A549 (cell line): Measurements from ENCODE around the gene ZNF844. TPM values are rescaled to one million over a fixed set of nuclear protein-coding genes. Genes with fewer than 3 reads are reported as not detected.

ENCODE experiments used
- ATAC-seq, 2 experiments: fragments of 200-7000 bp in 1 of 2; fragments of >200 bp in 1 of 2; cut with Nextera tagmentation in 1 of 2; cut with Tn5 transposase in 1 of 2; 3 replicates each; pipeline versions ENCODE4 v1.8.0 to v1.9.1; 2018 to 2020; ENCODE audit warnings: mild to moderate bottlenecking in 1 of 2, moderate library complexity in 1 of 2
- CTCF ChIA-PET: fragments of 300-600 bp; sonication (Branson Sonifier 250); formaldehyde crosslinking; extraction: SDS; loops from one replicate; lab custom pipeline; 2021; ENCODE audit warnings: antibody characterized with exemption, inconsistent platforms; lab: Yijun Ruan, JAX
- POLR2A ChIA-PET: fragments of 350-600 bp; formaldehyde crosslinking; extraction: SDS; loops from one replicate; lab custom pipeline; 2021; ENCODE audit warnings: antibody characterized with exemption, inconsistent platforms; lab: Yijun Ruan, JAX
- DNase-seq, 2 experiments: peaks; one replicate each; pipeline versions ENCODE4 v3.0.0 to v3.0.0-alpha.2; 2011 to 2016; ENCODE audit warnings: low read depth in 1 of 2, low spot score in 1 of 2
- FAIRE-seq: peaks from 2 replicates; lab custom pipeline; 2011; peaks lifted over from hg19 to GRCh38; lab: Jason Lieb, UNC
- H3K27ac ChIP-seq, 2 experiments: fragments of >200 bp; sonication (Bioruptor Twin); formaldehyde crosslinking; 3 replicates each; pipeline ENCODE4 v1.5.1; 2016 to 2017
- H3K4me1 ChIP-seq: fragments of >200 bp; sonication (Bioruptor Twin); formaldehyde crosslinking; 3 replicates; pipeline ENCODE4 v1.6.1; 2016
- H3K4me2 ChIP-seq: fragments of >200 bp; sonication (Bioruptor Twin); formaldehyde crosslinking; 3 replicates; pipeline ENCODE4 v1.6.1; 2016
- H3K4me3 ChIP-seq: fragments of >200 bp; sonication (Bioruptor Twin); formaldehyde crosslinking; 3 replicates; pipeline ENCODE4 v1.5.1; 2016
- H3K9me3 ChIP-seq: fragments of >200 bp; sonication (Bioruptor Twin); formaldehyde crosslinking; 3 replicates; pipeline ENCODE4 v1.6.1; 2016
- BCL3 ChIP-seq: fragments of >200 bp; sonication (Bioruptor Twin); formaldehyde crosslinking; IDR thresholded peaks from 3 replicates; pipeline ENCODE4 v1.6.1; 2016
- EHMT2 ChIP-seq: fragments of 200-600 bp; sonication (generic); IDR thresholded peaks from 2 replicates; pipeline ENCODE4 v1.6.1; 2016; ENCODE audit warnings: antibody characterized with exemption, low read depth, mild to moderate bottlenecking, moderate library complexity
- ELK1 ChIP-seq: fragments of 150-350 bp; IDR thresholded peaks from 2 replicates; pipeline ENCODE4 v1.6.1; 2014; ENCODE audit warnings: low read depth, mild to moderate bottlenecking, low read length
- EP300 ChIP-seq, 2 experiments: fragments of >200 bp; sonication (Bioruptor Twin); formaldehyde crosslinking; IDR thresholded peaks; 2 replicates in 1 of 2; 3 replicates in 1 of 2; pipeline ENCODE4 v1.6.1; 2016 to 2017
- FOSB ChIP-seq: fragments of 250-450 bp; sonication (Bioruptor Pico); IDR thresholded peaks from 2 replicates; pipeline ENCODE4 v1.5.0; 2020; ENCODE audit warnings: mild to moderate bottlenecking, moderate library complexity
- FOSL2 ChIP-seq, 2 experiments: fragments of 450-650 bp in 1 of 2; fragments of >200 bp in 1 of 2; sonication (Bioruptor Twin) in 1 of 2; formaldehyde crosslinking; IDR thresholded peaks; 2 replicates each; pipeline versions ENCODE4 v1.5.0 to v1.6.1; 2016 to 2020; ENCODE audit warnings: mild to moderate bottlenecking in 1 of 2, moderate library complexity in 1 of 2
- HDAC2 ChIP-seq: fragments of 200-600 bp; sonication (generic); IDR thresholded peaks from 2 replicates; pipeline ENCODE4 v1.6.1; 2016
- HES2 ChIP-seq: fragments of >200 bp; sonication (Bioruptor Twin); formaldehyde crosslinking; IDR thresholded peaks from 2 replicates; pipeline ENCODE4 v1.6.1; 2016
- HEYL ChIP-seq: fragments of 250-450 bp; sonication (Bioruptor Pico); IDR thresholded peaks from 2 replicates; pipeline ENCODE4 v1.8.0; 2021; ENCODE audit warnings: mild to moderate bottlenecking, moderate library complexity
- HMGXB4 ChIP-seq: fragments of 250-450 bp; sonication (Bioruptor Pico); IDR thresholded peaks from 2 replicates; pipeline ENCODE4 v1.5.0; 2021; ENCODE audit warnings: mild to moderate bottlenecking, moderate library complexity, borderline replicate concordance
- JUN ChIP-seq, 2 experiments: fragments of >200 bp; sonication (Bioruptor Twin); formaldehyde crosslinking; IDR thresholded peaks; 2 replicates in 1 of 2; 3 replicates in 1 of 2; pipeline ENCODE4 v1.6.1; 2016 to 2017
- MAZ ChIP-seq: fragments of 150-350 bp; IDR thresholded peaks from 2 replicates; pipeline ENCODE4 v1.6.1; 2014; ENCODE audit warnings: antibody characterized with exemption, low read depth, low read length, borderline replicate concordance
- NR3C1 ChIP-seq: fragments of >200 bp; sonication (Bioruptor Twin); formaldehyde crosslinking; IDR thresholded peaks from 3 replicates; pipeline ENCODE4 v1.6.1; 2017
- POLR2A ChIP-seq: IDR thresholded peaks from 2 replicates; pipeline ENCODE4 v1.6.1; 2012; ENCODE audit warnings: mild to moderate bottlenecking, low read length
- RAD21 ChIP-seq, 2 experiments: fragments of >200 bp in 1 of 2; sonication (Bioruptor Twin) in 1 of 2; formaldehyde crosslinking in 1 of 2; IDR thresholded peaks in 1 of 2; conservative IDR thresholded peaks in 1 of 2; 2 replicates in 1 of 2; 3 replicates in 1 of 2; pipeline ENCODE4 v1.6.1; 2012 to 2018; ENCODE audit warnings: inconsistent platforms in 1 of 2
- RARB ChIP-seq: fragments of 250-450 bp; sonication (Bioruptor Pico); IDR thresholded peaks from 2 replicates; pipeline ENCODE4 v1.8.0; 2021; ENCODE audit warnings: mild to moderate bottlenecking, moderate library complexity
- SMC3 ChIP-seq: fragments of >200 bp; sonication (Bioruptor Twin); formaldehyde crosslinking; IDR thresholded peaks from 3 replicates; pipeline ENCODE4 v1.6.1; 2018; ENCODE audit warnings: inconsistent platforms
- TFCP2L1 ChIP-seq: fragments of 250-450 bp; sonication (Bioruptor Pico); IDR thresholded peaks from 2 replicates; pipeline ENCODE4 v1.5.0; 2021; ENCODE audit warnings: mild to moderate bottlenecking
- TP53 ChIP-seq: fragments of 250-450 bp; sonication (Bioruptor Pico); IDR thresholded peaks from 2 replicates; pipeline ENCODE4 v1.5.0; 2021; ENCODE audit warnings: mild to moderate bottlenecking, moderate library complexity
- USF2 ChIP-seq: fragments of 450-650 bp; IDR thresholded peaks from 2 replicates; pipeline ENCODE4 v1.6.1; 2014; ENCODE audit warnings: antibody characterized with exemption
- ZNF302 ChIP-seq: fragments of 250-450 bp; sonication (Bioruptor Pico); IDR thresholded peaks from 2 replicates; pipeline ENCODE4 v1.9.0; 2021; ENCODE audit warnings: inconsistent platforms, mild to moderate bottlenecking, moderate library complexity
- WGBS: methylation state at CpG from one replicate; pipeline ENCODE4 v1.1.6; 2017; ENCODE audit errors: missing lambda C conversion rate; 5-methylcytosine and 5-hydroxymethylcytosine counted together
- polyA plus RNA-seq, 4 experiments: library from polyadenylated mRNA; depleted of rRNA in 3 of 4; stranded (reverse); fragments of >200 nt; fragmentation: RNase III in 1 of 4; extraction: RNeasy Plus Mini Kit Qiagen cat#74134 plus additional on column Dnase treatment in 1 of 4; gene quantifications; 2 replicates in 3 of 4; 3 replicates in 1 of 4; pipeline ENCODE4 v1.2.3, GENCODE V29; 2011 to 2017

Gene ZNF844
- polyA plus RNA-seq, 2 of the 4 experiments (the other 2 are of a cell fraction) = not detected

- H3K27ac ChIP-seq = no peak overlapping the region
- DNase-seq = no peak
- ChIA-PET CTCF (no interaction called here), POLR2A (interaction anchor here (0.5 kb wide), 1 partner anchor 395 kb away, joined by 3 read pairs; no protein-coding TSS in a partner anchor)
- H3K4me1 ChIP-seq = no peaks in the 10 kb centered on the region
- no peak overlapping the region for H3K4me3 ChIP-seq
- WGBS = 0% methylated on average over 2 of the region's 2 CpGs
- H3K4me2 ChIP-seq = no peak overlapping the region
- no peak for FAIRE-seq
- no peak for TF ChIP-seq EP300 (IDR thresholded peaks at IDR 0.05)
- TF ChIP-seq ZNF302 (CRISPR knock-in tag) = no peak
- no peak for TF ChIP-seq SMC3
- TF ChIP-seq FOSL2 (IDR thresholded peaks at IDR 0.05) = no peak
- no peak for TF ChIP-seq FOSL2 (CRISPR knock-in tag; IDR thresholded peaks at IDR 0.05)
- no peak for TF ChIP-seq TP53 (CRISPR knock-in tag)
- TF ChIP-seq HEYL (CRISPR knock-in tag) = no peak
- no peak for TF ChIP-seq BCL3
- TF ChIP-seq MAZ = no peak
- no peak for TF ChIP-seq HMGXB4 (CRISPR knock-in tag)
- TF ChIP-seq EHMT2 = no peak
- TF ChIP-seq POLR2A = no peak
- TF ChIP-seq NR3C1 = no peak
- no peak for TF ChIP-seq FOSB (CRISPR knock-in tag)
- TF ChIP-seq HDAC2 = no peak
- no peak for TF ChIP-seq ELK1
- no peak for TF ChIP-seq HES2
- no peak for TF ChIP-seq USF2
- TF ChIP-seq TFCP2L1 (CRISPR knock-in tag) = no peak
- TF ChIP-seq RARB = no peak
- TF ChIP-seq JUN (IDR thresholded peaks at IDR 0.05) = no peak
- no peak for ATAC-seq
- H3K9me3 ChIP-seq = peaks cover 3% of the 10 kb centered on the region; the same call in 1 of the 3 replicates
Measured at GRCh38 chr19:12034198-12034597, 30.3 kb upstream of the ZNF844 start.

GRCh38 chr19:12034620-12035019 lies 29.9 kb upstream of the ZNF844 start:
- ATAC-seq (no peak), DNase-seq (no peak), FAIRE-seq (no peak)
- no peak for TF ChIP-seq RAD21 (conservative IDR thresholded peaks at IDR 0.05 in 1 of 2, IDR thresholded peaks at IDR 0.05 in 1 of 2)
- no peak overlapping the region for H3K27ac ChIP-seq
- H3K4me2 ChIP-seq = no peak overlapping the region
- POLR2A ChIA-PET = no interaction called here
- no peak overlapping the region for H3K4me3 ChIP-seq
- WGBS = 39% methylated on average over 8 of the region's 8 CpGs
- no peaks in the 10 kb centered on the region for H3K4me1 ChIP-seq
- H3K9me3 ChIP-seq = peaks cover 3% of the 10 kb centered on the region; the same call in 1 of the 3 replicates
- CTCF ChIA-PET = no interaction called here
